ENCODE measurements around the gene MYORG.

Gene MYORG

DNA sequence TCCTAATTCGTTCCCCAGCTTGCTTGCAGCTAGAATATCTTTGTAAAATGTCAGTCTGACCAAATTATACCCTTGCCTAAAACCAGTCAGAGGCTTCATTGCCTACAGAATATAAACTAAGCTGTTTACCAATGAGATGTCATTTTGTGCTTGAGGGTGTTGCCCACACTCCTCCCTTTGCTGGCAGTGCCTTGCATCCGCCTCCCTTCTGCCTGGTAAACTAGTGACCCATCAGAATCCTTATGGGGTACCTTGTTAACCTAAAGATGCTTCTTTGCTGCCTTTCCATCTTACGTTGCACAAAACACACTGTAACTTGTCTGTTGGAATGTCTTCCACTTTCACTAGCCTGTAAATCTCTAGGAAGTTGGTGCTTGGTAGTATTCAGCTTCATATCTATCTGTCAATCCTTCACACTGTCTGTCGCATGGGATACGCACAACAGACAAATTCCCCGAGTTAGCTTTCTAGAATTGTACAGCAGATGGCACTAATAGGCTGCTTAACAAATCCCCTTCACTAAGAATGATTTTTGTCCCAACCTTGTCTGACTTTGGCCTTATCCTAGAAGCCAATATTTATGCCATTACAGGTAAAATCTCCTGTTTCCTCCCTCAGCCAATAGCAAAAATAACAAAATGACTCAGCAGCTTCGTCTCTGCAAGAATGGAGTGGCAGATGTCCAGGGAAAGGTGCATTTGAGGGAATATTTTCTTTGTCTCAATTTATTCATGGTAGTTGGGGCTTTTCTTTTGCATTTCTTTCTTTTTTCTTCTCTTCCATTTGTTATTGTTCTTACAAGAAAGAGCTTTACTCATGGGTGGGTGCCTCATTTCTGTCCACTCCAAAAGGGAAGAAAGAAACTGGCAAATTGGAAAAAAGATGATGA is 44.4 kb downstream of the MYORG start:
- peak; percentile 27 for DNase-seq

DNA sequence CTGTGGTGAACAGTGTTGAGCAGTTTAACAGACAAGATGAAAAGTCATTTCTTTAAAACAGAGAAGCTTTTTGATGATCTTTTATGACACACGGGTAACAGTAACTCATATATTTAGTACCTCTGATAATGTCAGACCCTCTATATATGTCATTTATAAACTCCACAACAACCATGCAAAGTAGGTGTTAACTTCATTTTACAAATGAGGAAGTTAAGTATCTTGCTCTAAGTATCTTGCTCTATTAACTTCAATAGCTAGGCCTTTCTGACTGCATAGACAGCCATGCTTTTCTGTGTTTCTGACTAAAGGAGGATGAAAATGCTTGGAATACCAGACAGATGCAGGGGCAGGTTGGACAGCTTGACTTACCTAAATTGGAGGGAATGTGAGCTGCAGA is 45.5 kb downstream of the MYORG start:
- DNase-seq: no peak

DNA sequence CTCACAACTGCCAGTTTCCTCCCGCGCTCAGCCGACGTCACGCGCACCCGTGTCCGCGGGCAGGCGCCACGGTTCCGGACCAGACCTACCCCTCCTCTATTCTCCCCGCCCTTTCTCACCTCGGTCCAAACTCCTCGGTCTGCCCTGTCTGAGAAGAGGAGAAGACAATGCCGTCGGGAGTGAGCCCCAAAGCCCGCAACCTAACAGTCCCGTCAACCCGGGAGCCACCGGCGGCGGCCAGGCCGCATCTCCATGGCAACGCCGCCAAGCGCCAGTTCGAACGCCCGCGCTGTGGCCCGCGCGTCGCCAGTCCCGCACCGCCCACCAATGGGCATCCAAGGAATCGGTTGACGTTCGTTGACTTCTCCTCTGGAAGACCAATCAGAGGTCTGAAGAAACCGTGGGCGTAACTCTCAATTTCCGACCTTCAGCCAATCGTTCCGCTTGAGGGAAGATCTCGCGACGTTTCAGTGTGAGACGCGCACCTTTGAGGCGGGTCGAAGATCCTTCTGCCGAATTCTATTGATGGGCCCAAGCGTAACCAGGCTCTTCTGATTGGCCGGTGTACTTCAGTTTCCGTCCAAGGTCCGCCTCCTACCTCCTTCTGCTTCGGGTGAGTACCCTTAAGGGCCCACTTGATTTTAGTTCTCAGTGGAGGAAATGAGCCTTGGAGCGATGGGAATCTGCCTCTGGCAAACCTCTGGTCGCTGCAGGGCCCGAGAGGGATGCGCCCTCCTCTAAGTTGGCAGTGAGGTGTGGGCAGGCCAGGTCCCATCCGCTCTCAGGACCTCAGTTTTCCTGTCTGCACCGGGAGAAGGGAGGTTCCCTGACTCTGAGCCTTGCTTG is 47.5 kb downstream of the MYORG start, which contains the start of the genes KIF24 and NUDT2:
KIF24 (minus strand) TSS at position 282 of the 846 bp plus-strand sequence. CDS start 17,922 bp downstream, outside the sequence.
NUDT2 (plus strand) TSS at position 583 of the 846 bp plus-strand sequence. CDS start 9,471 bp downstream, outside the sequence.
- DNase-seq: peak; percentile 99

DNA sequence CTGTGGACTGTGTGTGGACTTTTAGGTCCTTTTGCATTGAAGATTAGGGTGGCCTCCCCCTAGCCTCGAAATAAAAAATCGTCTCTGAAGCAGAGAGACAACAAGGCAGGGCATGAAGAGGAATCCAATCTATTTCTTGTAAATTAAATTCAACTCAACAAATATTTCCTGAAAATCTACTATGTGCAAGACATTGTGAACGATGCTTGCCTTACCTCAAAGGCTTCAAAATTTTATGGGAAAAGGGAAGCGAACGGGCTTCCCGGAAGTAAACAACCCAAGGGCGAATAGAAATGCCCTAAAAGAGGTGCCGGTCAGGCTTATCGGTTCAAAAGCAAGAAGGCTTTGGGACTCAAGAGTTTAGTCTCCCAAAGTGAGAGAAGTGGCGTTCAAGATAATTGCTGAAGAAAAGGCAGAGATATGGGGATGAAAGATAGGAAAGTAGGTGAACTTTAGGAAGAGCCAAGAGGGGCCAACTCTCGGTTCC is 48.2 kb downstream of the MYORG start:
- no peak for DNase-seq

DNA sequence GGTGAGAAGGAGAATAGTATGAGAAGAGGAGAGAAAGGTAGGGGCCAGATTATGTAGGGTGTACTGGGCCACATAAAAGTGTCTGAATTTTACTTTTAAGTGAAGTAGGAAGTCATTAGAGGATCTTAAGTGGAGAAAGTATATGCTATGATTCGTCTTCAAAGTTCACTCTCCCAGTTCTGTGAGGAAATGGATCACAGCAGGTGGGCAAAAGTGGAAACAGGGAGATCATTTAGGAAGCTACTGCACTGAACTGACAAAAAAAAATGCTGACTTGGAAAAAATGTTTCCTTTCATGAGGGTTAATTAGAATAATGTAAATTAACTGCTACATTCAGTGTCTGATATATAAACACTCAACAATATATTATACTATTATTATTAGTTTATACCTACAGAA is 50.0 kb downstream of the MYORG start:
- DNase-seq: no peak

DNA sequence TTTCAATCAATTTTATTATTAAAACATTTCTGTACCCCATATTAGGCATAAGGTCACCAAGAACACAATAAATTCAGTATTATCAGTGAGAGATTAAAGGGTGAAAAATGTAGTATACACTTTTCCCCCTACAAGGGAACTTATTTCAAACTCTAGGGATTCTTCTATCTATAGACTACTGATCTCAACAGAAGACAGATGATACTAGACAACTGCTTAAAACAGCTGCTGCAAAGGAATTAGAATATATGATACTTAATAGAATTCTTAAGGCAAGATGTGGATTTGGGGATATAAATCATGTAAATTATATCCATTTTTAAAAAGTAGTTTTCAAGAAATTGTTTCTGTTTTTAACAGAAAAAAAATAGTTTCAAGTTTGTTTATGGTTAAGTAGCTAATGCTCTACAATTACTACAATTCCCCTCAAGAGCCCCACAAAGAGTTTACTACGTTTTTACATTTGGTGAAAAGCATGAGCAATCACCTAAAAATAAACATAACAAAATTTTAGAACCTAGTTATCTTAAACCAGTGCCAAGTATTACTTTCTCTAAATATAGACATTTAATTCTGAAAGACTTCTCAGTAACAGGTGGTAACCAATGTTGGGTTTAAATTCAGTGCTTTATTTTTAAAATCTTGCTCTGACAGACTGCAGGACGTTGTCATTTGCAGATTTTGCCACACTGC is 53.7 kb downstream of the MYORG start:
- no peak for DNase-seq

DNA sequence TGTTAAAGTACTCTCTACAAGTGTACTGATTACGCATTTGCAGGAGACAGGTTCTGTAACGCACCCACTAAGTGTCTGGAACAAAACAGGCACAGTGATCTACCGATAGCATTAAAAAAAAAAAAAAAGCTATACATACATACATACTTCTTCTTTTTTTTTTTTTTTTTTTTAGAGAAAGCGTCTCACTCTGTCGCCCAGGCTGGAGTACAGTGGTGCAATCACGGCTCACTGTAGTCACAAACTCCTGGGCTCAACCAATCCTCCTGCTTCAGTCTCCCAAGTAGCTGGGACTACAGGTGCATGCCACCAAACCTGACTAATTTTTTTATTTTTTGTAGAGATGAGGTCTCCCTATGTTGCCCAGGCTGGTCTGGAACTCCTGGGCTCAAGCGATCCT is 55.2 kb downstream of the MYORG start:
- no peak for DNase-seq

DNA sequence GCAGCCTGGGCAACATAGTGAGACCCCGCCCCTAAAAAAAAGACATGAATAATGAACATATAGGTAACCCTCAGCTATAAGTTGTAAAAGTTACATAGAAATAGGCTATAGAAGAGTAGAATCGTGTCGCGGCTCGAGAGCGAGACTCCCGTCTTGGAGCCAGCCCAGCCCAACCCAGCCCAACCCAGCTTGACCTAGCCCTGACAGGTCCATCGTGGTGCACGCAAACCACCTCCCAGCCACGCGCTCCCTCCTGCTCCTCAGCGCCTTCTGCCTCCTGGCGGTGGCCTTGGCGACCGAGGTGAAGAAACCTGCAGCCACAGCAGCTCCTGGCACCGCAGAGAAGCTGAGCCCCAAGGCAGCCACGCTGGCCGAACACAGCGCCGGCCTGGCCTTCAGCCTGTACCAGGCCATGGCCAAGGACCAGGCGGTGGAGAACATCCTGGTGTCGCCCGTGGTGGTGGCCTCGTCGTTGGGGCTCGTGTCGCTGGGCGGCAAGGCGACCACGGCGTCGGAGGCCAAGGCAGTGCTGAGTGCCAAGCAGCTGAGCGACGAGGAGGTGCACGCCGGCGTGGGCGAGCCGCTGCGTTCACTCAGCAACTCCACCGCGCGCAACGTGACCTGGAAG is 58.4 kb downstream of the MYORG start:
- DNase-seq: no peak

DNA sequence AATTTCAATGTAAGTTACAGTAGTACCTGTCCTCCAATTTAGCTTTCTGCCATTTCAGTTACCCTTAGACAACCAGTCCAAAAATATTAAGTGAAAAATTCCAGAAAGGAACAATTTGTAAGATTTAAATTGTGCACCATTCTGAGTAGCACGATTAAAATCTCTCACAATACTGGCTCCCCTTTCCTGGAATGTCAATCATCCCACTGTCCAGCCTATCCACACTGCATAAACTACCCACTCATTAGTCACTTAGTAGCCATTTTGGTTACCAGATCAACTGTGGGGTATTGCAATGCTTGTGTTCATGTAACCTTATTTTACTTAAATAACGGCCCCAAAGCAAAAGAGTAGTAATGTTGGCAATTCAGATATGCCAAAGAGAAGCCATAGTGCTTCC is 59.3 kb downstream of the MYORG start:
- no peak for DNase-seq
